ENCODE results near the gene CDO1.

Gene CDO1

GRCh38 chr5:115816226-115817081, at the start of gene CDO1:
Gene CDO1, minus strand, starts transcription at chr5:115816659. Its CDS starts 262 bp downstream, at chr5:115816397.
- DNase-seq = peak; percentile 10 to 22

GRCh38 chr5:115859378-115859777, 42.9 kb upstream of the CDO1 start:
- no peak for DNase-seq

- no peak for DNase-seq
Measured at GRCh38 chr5:115858396-115858795, 41.9 kb upstream of the CDO1 start.

- DNase-seq = no peak
Measured at GRCh38 chr5:115857626-115858349, 41.3 kb upstream of the CDO1 start.

DNA sequence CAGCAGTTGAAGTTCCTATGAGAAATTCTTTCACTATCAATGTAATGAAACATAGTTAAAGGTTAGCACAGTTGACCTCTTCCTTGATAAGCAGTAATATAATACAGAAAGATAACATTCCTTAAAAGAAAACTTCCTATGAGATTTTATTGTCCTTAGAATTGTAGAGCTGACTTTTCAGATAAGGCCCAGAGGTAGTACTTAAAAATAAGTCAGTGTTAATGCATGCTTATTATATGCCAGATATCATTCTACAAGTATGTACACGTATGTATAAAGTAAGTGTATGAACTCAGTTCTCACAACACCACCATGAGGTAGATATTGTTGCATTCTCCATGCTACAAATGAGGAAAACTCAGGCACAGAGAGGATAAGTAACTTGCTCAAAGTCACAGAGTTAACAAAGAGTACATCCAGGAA, 40.6 kb upstream of the CDO1 start:
- DNase-seq = no peak

DNA sequence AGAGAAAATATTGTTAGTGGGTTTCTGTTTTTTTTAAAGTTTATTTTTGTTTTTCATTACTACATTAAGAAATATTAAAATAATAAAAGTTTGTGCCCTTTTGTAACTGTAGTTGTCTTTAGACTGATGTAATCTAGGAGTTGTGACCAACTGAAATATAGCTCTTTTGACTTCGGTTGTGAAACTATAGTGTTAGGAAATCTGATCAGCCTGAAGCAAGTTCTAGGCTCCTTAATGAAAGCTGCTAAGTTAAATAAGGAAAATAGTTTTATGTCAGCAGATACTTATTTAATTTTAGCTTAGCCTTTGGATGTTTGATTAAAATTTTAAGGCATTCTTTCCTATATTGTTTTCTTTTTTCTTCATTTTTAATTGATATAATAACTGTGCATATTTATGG, 39.5 kb upstream of the CDO1 start:
- DNase-seq = no peak

DNA sequence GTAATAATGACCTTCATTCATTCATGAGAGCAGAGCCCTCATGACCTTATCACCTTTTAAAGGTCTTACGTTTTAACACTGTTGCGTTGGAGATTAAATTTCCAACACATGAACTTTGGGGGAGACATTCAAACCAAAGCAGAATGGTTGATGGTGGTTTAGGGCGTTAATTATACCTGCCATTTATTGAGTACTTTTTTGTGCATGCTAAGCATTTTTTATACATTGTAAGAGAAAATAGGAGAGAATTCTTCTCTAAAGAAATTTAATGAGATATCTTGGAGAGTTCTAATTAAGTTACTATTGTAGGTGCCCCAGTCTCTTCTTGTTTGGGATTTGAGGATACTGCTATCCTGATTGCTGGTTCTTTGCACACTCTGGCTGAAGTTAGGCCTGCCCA, 37.7 kb upstream of the CDO1 start:
- no peak for DNase-seq

- DNase-seq = no peak
Measured at GRCh38 chr5:115850744-115851416, 34.4 kb upstream of the CDO1 start.

DNA sequence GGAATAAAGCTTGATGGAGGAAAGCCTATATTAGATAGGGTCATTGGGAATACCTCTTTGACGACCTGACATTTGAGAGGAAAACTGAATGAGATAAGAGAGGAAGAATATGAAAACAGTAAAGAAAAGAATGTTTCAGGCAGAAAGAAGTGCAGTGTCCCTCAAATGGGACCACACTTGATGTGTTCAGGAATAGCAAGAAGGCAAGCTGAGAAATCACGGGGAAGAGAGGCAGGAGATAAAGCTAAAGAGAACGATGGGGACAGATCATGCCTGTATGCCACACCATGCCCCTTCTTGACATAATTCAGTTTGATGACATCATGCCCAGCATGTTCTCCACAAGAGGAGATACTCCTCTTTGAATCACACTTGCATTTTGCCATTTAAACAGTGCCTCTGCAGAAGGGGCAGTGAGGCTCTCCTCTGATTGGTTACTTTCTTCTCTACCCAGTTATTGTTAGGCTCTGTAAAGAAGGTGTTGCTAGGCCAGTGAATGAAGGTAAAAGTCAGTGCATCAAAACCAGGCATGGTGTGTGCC, 32.9 kb upstream of the CDO1 start:
- no peak for DNase-seq

DNA sequence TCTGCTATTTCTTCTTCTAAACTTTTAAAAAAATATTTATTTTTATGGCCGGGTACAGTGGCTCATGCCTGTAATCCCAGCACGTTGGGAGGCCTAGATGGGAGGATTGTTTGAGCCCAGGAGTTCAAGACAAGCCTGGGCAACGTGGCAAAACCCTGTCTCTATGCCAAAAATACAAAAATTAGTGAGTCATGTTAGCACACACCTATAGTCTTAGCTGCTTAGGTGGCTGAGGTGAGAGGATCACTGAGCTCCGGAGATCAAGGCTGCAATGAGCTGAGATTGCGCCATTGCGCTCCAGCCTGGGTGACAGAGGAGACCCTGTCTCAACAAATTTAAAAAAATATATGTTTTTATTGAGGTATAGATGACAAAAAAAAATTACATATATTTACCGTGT, 30.8 kb upstream of the CDO1 start:
- DNase-seq = no peak

- no peak for DNase-seq
Measured at GRCh38 chr5:115844321-115844817, 27.9 kb upstream of the CDO1 start.

DNA sequence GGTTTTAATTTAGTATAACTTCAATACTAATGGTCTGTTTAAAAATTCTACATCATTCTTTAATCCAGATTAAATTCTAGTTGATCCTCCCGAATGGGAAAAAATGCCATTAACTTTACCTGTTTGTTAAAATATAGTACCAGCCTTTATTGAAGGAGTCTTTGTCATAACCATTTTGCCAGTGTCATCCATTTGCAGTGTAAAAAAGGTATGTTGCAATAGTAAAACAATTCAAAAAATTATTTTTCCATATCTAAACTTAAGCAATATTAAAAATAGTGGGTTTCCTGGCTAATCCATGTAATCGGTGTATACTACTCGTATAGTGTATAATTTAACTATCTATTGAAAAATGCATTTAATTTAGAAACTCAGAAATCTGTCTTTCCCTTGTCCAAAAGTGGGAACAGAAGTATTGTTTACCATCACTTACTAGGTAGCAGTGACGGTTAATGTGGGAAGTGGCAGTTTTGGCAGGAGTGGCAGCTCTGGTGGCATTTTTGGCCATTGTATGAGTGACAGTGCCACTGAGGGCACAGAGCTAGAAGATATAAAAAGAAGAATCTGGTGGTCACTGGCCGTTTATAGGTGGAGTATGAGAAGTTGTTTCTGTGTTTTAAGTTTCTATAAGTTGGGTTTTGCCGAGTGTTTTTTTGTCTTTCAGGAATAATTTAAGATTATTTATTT, 27.1 kb upstream of the CDO1 start:
- no peak for DNase-seq

DNA sequence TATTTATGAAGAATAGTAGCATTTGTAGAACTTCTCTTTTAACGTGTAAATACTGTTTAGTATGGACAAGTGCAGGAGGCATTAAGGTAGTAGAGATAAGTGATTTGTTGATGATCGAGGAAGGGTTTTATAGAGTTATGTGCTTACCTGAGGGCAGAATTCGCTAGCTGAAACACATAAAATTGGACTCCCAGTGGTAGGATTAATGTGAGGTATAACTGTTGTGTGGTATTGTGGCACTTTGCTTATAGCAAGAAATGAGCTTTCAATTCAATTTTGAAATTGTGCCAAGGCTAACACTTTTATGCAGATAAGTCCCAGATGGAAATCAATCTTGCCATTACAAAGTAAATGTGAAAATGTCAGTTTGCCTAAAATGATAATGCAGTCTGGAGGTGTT, 26.5 kb upstream of the CDO1 start:
- no peak for DNase-seq

DNA sequence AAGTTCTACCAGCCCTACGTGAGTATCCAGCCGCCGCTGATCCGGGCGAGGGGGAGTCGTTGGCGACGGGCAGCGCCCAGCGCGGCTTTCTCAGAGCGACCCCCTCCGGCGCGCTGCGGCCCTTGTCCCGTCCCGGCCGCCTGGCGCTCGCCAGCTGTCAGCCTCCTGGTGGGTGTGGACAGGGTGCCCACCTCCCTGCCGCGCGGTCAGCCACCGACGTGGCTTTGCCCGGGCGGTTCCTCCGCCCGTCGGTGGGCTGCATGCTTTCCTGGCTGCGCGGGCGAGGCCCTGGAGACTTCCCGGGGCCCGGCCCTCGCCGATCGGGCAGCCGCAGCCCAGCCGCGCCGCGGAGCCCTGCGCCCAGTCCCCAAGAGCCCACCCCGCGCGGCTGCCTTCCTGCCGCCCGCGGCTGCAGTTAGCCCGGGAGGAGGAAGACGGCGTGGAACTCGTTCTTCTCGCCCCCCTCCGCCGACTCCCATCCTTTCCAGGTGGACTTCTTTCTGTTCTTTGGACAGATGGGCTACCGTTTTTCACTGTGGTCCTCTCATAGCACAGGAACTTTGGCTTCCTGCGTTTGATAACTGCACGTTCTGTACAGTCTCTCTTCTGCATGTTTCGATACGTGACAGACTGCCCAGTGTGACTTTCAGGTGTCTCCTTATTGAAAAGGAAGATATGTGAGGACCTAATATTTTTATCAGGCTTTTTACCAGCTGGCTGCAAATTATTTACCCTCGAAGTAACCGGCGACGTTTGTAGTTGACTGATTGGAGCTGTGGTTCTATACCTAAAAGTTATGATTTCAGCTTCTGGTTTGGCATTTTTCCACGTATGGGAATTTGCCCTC, 25.9 kb upstream of the CDO1 start:
- peak in 1 of 2 donors; percentile 7 for DNase-seq

- peak; percentile 82 to 85 for DNase-seq
Measured at GRCh38 chr5:115841382-115842088, 25.1 kb upstream of the CDO1 start, which contains the start of the genes AP3S1 and ATG12. Gene AP3S1, plus strand, starts transcription at chr5:115841935. Its CDS starts 103 bp downstream, at chr5:115842038. Gene ATG12, minus strand, starts transcription at chr5:115841565. Its CDS starts 13 bp downstream, at chr5:115841552.

- no peak for DNase-seq
Measured at GRCh38 chr5:115840873-115841272, 24.4 kb upstream of the CDO1 start.

DNA sequence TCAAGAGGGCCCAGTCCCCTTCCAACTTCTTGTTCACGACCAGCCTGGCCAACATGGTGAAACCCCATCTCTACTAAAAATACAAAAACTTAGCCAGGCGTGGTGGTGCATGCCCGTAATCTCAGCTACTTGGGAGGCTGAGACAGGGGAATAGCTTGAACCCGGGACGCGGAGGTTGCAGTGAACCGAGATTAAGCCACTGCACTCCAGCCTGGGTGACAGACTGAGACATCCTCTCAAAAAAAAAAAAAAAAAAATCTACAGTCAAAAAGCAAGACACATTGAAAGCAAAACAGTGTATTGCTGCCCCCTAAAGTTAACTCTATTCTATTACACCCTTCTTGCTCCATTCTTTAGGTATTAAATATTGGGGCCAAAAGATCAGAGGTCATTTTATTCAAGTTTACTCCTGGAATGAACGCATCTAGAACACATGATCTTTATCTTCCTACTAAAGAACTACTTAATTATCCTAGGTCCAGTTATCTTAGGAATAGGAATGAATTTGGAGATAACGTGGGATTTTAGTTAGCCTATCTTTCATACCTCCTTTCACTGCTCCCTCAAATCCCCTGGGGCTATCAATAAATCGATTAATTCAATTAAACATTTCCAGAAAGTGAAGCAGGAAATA, 22.5 kb upstream of the CDO1 start:
- no peak for DNase-seq

DNA sequence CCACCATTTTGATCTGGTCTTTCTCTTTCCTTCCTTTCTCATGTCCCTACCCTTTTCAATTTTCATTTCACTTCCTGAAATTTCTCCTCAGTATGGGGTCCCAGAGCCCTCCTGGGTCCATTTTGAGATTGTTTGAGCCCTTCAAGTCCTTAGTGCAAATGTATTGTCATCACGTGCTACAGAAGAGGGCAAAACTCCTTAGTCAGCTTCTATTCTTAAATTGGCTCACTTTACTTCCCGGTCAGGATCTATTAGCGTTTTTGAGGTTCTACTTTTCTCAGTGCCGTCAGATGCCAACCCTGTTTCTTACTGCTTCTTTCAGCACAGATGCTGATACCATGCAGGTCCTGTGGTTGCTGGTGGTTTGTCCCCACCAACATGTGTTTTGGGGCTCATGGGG, 19.0 kb upstream of the CDO1 start:
- no peak for DNase-seq

DNA sequence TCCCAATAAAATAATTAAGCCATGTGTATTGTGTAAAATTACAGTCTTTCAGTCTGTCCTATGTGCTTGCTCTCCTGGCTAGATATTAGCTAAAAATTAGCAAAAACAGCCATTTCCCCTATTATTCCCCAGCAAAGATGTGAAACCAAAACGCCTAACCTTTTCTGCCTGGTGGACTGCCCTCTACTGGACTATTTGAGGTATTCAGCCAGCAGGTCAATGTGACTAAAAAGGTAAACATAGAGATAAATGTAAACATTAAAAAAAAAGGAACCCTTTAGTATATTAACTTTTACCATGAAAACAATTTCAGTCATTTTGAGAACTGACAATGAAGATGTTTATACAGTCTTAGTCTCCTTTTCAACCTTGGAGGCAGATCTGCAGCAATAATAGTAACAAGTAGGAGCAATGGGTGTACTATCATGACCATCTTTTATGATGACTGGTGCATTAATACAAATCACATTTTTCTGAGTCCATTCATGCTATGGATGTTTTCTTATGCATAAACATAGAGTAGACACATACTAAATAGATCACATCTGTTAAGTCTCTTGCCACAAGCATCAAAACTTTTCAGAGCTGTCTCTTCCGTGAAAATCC, 14.8 kb upstream of the CDO1 start:
- no peak for DNase-seq

GRCh38 chr5:115829913-115830312, 13.5 kb upstream of the CDO1 start:
- DNase-seq = no peak
